NCI-H2081 (cell line): Measurements from ENCODE around the gene PHACTR1.
"Not testable (repeated sequence)": the region's sequence is repeated elsewhere in the genome, so short reads cannot be mapped to it uniquely, and the experiment has no call there.

ENCODE experiments used
- DNase-seq, 2 experiments: peaks; one replicate each; lab custom pipeline; 2025; lab: John Stamatoyannopoulos, UW

The PHACTR1 gene

DNA sequence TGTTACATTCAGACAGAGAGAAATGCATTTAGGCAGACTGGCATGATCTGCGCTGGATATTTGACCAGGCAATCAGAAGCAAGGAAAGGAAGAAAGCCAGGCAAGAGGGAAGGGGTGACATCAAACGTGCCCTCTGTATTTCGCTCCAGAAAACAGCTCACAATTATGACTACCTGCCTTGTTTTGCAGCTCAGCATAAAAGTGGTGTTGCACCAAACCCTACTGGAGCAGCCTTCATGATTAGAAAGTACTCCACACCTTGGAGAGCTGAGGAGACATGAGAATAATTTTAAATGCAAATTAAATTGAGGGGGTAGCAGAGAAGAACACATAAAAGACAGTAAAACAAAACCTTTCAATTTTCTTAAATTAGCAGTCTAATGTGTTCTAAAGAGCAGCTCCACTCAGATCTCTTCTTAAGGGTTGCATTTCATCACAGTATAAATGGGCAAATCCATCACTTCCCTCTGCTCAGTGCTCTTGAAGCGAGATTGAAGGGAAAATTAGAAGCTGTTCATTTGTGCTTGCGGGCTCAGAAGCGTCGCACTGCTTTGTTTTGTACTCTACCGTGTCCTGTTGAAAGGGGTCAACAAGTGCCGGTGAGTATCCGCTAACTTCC lies at the start of gene PHACTR1:
PHACTR1 (plus strand) TSS at position 470 of the 619 bp plus-strand sequence.
- DNase-seq: no peak

DNA sequence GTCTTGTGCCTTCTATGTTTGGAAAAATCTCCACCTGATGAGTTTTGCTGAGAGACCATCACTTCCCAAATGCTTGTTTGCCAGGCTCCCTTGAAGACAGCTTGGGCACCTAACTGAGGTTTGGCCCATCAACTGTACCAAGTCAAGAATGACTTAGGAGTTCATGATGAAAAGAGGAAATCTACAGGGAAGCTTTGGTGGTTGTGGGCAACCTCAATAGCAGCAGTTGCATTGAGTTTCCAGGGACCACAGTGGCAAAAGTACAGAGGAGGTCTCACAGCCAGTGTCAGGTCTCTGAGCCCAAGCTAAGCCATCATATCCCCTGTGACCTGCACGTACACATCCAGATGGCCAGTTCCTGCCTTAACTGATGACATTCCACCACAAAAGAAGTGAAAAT lies 49.7 kb upstream of the PHACTR1 start:
- no peak for DNase-seq

DNA sequence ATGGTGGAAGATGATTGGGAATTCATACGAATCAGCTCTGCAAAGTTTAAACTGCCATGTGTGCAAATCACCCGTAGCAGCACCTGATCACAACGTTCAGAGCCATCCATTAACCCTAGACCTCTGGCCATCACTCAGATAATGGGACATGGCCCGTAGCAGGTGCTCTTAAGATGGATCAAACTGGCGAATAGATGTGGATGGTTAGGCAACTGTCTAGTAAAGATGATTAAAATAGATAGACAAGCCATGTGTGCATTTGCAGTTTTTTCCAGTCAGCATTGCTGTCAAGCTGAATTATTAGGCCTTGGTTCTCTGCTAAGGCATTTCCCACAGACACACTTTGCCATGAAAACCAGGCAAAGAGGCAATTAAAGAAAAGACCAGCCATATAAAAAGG lies 40.6 kb upstream of the PHACTR1 start:
- DNase-seq: no peak

DNA sequence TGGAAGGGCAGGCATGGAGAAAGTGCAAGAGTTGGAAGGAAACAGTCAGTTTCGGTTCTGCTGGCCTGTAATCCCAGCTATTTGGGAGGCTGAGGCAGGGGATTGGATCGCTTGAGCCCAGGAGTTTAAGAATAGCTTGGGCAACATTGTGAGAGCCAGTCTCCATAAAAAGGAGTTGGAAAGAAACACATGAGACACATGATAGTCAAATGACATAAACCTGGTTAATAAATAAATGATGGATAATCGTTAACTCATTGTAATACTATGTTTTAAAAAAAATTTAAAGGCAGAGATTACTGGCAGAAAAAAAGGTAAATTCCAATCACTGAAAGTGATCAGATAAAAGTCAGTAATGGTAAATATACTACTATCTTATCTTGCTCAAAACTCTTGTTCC lies 37.2 kb upstream of the PHACTR1 start:
- no peak for DNase-seq

DNA sequence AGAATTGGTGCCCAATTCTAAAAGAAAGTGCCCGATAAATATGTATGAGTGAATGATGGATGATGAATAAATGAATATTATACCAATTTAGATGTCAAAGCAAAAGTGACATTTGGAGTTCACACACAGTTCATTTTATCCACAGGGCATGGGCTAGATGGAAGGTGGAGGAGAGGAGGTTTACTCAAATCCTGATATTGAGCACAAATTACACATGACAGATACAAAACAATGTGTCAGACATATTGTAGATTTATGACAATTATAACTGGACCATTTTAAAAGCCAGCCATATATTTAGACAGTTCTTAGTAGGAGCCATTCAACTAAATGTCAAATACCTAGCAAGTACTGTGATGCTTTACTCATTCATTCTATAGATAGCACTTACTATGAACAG lies 23.4 kb upstream of the PHACTR1 start:
- DNase-seq: no peak

DNA sequence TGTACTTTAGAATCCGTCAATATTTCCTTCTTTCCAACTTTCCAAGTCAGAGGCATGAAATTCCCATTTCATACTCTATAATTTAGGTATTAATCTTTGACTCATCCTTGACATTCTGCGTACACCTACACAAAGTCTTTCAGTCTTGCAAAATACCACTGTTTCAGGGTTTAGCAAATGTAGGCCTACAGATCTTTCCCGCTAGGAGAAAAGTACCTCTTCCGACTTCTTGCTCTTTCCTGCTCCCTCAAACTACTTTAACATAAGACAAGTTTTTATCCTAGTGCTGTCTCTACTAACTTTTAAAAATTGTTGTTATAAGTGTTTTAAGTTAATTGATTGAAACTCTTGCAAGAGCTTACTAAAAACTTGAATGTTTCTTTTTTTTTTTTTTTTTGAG lies 18.3 kb upstream of the PHACTR1 start:
- no peak for DNase-seq

DNA sequence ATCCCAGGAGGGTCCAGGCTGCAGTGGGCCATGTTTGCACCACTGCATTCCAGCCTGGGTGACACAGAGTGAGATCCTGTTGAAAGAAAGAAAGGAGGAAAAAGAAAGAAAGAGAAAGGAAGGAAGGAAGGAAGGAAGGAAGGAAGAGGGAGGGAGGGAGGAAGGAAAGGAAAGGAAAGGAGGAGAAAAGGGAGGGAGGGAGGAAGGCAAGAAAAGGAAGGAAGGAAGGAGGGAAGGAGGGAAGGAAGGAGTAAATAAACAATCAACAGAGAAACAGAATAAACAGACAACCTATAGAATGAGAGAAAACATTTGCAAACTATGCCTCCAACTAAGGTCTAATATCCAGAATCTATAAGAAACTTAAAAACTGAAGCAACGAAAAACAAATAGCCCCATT lies 11.6 kb upstream of the PHACTR1 start:
- no peak for DNase-seq

DNA sequence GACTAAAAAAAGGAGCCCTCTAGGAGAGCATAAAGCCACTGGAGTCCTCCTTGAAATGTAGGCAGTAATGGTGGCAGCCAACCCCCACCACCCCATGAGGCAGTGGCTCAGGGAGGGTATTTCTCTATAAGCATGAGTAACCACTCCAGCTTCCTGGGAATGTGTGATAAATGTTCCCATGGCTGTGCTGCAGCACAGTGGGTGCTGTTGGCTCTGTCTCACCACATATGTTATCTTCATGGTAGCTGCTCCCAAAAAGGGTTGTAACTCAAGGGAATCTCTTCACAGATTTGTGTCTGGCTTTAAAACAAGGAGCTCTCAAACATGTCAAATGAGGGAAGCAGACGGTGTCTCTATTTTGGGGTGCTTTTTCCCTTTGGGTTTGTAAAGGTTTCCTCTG lies 7.5 kb upstream of the PHACTR1 start:
- DNase-seq: no peak

DNA sequence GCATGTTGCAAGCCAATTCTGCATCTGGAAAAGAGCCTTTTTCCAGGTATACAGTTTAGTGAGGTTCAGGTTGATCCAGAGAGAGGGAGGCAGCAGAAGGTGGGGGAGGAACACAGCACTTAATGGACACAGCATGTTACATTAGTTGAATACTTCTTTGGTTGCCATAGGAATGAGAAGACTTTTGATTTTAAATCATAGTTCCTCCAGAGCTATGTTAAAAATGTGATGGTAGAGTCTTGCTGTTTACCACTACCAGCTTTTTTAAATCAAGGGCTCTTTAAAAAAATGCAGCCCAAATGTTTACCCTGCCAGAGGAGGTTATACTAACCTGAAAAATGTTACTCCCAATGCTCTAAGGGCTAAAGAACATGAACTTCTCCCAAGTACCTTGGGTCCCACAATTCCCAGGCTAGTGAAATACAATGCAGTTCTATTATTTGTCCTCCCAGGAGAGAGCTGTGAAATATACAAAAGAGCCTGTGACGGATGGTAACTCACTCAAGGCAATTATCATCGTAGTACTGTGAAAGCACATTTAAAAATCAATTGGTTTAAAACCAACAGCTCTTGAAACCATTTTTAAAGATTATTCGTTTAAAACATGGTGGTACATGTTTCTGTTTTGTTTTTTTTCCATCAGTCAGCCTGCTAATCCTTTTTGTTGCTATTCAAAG lies 6.9 kb upstream of the PHACTR1 start:
- no peak for DNase-seq

DNA sequence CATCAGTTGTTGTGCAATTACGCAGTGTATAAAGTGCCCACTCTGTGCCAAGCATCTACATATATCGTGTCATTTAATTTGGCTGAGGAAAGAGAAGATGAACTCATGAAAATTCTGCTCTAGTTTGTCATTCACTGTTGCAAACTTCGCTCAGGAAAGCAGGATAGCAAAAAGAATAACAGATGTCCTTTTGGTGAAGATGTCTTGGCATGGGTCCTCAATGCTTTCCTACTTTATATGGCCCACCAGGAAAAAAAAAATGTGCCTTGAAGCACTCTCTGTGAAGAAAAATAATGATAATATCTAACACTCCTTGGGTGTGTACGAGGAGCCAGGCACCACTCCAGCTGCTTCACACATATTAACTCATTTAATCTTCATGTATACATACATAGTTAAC lies 5.6 kb upstream of the PHACTR1 start:
- no peak for DNase-seq

DNA sequence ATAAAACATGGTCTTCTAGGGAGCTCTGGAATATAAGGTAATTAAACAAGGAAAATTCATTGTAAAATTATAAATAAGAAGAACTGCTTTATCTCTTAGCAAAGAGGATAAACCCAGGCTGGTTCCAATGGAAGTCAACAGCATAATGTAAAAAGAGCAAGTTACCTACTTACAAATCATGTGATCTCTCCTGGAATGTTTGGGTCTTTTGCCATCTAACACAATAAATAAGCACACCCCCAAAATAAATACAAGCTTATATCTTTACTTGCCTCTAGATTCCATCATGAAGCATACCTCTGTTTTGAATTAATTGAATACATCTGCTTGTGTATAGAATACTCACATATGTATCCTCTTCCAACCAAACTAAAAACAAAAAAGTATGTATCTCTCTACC lies 2.5 kb upstream of the PHACTR1 start:
- no peak for DNase-seq

DNA sequence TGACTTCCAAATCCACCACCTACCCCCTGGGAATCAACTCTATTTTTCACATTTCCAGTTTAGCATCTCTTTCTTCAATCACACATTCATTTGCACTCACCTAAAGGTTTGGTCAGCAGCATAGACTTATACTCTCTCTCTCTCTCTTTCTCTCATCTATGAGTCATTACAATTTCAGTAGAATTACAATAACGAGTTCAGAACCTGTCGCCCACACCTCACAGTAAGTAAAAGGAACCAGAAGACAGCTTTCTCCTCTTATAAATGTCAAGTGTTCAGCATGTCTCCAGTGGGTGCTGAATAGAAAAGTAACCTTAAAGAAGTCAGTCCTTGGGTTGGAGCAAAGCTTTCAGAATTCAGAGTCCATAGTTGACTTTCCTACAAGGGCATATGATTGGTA lies 1.1 kb upstream of the PHACTR1 start:
- no peak for DNase-seq

DNA sequence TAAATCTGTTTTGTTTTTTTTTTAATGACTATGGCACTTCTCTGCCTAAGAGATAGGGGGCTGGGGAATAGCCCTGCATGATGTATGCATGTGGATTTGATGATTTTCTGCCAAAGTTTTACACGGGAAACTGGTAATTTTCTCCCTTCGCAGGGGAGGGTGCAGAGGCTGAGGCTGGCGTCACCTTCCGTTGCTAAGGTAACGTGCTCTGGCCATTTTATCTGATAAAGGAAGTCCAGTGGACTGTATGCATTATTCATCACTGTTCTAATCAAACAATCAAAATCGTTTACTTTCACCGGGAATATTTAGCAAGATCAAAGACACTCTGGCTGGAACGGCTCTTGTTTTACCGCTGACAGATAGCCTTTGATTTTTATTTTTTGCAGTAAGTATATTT lies 789 bp downstream of the PHACTR1 start:
- peak; percentile 68 to 80 for DNase-seq

DNA sequence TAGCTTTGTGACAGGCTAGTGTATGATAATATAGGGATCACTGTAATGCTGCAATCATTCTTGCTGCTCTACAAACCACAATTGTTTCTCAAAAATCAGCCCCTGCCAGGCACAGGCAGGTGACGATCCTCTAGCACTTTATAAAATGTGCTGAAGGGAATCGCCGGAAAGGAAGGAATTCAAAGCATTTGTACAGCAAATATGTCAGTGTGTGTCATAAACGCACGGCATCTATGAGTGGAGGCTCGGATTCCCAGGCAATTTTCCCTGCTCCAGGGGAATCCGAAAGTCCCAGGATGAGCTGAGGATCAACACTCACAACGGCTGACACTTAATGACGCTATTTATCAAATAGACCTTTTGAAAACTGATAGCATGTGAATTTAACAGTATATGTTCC lies 1.4 kb downstream of the PHACTR1 start:
- peak in 1 of 2 experiments; percentile 6 for DNase-seq

DNA sequence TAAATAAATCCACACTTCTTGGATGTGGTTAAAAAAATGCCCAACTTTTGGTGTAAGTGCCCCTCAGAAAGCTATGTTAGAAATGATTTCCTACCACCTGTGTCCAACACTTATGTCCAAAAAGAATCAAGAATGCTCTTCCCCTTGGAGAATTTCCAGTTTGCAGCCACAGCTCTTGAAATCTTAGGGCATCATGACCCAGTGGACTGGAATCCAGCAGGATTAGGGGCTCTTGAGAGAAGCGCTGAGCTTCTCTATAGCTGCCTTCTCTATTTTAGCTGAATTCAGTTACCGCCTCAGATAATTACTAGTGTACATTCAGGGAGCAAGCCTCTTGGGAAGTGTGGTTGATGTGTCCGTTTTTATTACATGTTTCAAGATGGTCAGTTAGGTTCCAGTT lies 2.5 kb downstream of the PHACTR1 start:
- DNase-seq: no peak

DNA sequence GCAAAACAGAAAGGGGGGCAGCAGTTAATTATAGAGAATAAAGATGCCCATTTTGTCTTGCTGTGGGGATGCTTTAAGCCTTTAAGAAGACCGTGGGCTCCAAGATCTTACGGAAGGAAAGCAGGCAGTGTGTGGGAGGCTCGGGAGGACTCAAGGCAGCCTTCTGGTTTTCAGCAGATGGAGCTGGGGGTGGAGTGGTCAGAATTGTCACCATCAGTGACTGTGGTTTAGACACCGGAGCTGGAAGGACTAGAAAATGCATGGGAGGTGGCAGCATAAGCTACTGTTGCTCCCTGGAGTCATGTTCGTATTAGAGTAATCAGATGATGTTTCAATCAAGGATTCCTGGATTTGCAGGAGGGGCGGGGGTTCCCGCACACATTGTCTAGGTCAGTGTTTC lies 3.7 kb downstream of the PHACTR1 start:
- no peak for DNase-seq

DNA sequence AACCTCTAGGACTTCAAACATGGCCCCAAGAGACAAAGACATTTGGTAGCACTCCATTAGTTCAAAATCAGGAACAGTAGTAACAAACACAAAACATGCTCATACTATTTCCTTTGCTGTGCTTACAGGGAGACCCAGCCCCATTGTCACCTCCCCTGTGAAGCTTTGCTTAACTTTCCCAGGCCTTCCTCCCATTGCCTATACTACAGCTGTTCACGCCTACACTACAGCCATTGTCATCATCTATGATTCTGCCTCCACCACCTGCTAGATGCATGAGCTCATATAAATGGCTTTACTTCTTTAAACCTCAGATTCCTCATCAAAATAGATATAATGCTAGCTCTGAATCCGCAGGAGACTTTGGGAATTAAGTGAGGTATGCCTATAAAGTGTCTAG lies 8.7 kb downstream of the PHACTR1 start:
- DNase-seq: no peak

DNA sequence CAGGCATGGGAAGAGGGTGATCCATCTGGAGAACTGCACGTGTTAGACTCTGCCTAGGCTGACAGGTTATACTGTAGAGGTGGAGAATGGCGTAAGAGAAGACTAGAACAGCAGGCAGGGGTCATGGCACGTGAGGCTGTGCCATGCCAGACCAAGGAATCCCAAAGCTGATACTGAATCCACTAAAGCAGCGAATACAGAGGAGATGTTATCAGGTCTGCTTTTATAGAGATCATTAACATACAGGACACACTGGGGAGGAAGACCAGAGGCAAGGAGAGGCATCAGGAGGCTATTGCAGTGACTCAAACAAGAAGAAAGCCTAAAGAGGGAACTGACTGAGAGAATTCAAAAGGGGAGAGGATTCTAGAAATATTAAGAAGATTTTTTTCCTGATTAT lies 12.9 kb downstream of the PHACTR1 start:
- no peak for DNase-seq

DNA sequence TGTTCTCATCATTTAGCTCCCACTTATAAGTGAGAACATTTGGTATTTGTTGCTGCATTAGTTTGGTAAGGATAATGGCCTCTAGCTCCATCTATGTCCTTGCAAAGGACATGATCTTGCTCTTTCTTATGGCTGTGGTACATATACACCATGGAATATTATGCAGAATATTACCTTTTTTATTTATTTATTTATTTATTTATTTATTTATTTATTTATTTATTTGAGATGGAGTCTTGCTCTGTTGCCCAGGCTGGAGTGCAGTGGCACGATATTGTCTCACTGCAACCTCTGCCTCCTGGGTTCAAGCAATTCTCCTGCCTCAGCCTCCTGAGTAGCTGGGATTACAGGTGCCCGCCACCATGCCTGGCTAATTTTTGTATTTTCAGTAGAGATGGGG lies 14.2 kb downstream of the PHACTR1 start:
- DNase-seq: not testable (repeated sequence)

DNA sequence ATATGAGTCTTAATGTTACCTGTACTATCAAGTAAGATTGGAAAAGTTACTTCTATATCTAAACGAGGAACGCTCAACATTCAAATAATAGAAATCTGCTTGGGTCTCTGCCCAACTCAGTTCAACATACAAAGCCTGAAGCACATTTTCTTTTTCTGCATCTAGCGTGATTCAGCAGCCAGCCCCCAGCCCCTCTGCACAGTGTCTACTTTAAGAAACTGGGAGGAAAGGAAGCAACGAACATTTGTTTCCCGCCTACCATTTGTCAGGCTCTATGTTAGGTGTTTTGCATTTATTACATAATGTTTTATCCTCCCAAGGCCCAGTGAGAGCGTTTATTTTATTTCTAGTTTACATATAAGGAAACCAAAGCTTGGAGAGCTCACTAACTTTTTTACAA lies 17.3 kb downstream of the PHACTR1 start:
- no peak for DNase-seq

DNA sequence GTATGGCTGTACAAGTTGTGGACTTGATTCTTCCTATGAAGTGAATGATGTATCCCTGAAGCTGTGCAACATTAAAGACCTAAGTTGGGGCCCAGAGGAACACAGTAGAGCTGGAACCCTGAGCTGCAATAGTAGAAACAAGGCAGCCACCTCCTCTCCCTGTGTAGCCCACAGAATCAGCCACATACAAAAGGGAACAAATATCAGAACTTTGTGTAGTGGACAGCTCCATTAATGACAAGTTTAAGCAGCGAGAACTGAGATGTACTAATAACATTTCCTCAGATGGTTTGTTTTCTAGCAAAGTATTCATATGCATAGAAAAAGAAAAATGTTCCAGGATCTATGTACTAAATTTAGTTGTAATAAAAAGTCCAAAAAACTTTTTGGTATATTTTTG lies 19.2 kb downstream of the PHACTR1 start:
- no peak for DNase-seq

DNA sequence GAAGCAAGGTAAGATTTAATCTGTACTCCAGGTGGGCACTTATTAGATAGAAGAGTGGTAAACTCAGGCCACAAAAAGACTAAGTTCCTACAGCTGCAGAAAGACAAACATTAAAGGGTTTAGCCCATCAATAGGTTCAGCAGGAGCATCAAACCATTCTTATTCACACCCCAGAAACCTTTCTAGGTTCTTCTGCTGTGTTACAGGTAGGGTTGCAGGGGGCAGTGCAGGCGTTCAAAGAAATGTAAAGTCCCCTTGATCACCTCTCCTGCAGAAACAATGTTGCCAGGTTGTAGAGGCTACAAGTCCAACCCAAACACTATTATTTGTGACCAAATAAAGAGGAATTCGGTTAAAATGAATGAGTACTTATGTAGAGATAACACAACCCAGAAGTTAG lies 31.8 kb downstream of the PHACTR1 start:
- peak in 1 of 2 experiments; percentile 16 for DNase-seq

DNA sequence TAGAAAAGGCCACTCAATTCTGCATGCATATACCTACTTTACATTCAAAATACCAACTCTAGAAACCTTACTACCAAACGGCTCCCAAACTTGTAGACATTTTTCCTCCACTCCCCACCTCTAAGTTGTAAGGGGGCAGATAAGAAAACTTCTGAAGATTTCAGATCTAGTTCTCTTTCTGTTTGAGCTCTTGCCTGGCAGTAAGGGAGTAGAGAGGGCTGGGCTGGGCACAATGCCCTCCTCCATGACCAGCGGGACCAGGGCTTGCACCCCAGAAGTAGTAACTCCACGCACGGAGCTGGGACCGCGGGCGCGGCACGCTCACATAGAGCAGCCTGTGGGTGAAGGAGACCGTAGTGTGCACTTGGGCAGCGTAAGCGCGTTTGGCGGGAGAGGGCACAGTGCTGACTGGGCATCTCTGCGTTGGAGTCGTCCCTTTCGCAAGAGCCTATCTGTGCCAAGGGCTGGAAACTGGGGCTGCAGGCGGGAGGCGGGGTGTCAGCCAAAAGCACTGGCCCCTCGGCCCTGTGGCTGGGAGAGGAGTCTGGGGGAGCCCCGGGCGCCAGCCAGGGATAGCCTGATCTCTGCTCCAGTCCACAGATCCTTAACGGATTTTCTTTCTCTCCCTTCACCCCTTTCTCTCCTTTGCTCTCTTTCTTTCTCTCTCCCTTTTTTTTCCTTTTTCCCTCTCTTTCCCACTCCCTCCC lies 32.4 kb downstream of the PHACTR1 start:
- peak; percentile 53 to 71 for DNase-seq
